ENCODE results near the gene MARCO. TPM values are rescaled to one million over a fixed set of nuclear protein-coding genes. Genes with fewer than 3 reads are reported as not detected.
A peak's percentile ranks its signal among the peaks of the same experiment; 100 is the strongest.

MARCO gene
- total RNA-seq, 1 donor from 2014 or later = 4.8 TPM

GRCh38 chr2:118974103-118974993 is 32.4 kb downstream of the MARCO start:
- no peak for DNase-seq (ENCODE audit: low spot score)

- DNase-seq (ENCODE audit: low spot score) = no peak
These were observed 33.1 kb downstream of the MARCO start for GRCh38 chr2:118975133-118975532.

GRCh38 chr2:118978064-118978463 is 36.1 kb downstream of the MARCO start:
- no peak for DNase-seq (ENCODE audit: low spot score)

- DNase-seq (ENCODE audit: low spot score) = no peak
These were observed 37.3 kb downstream of the MARCO start for GRCh38 chr2:118979152-118979861.

GRCh38 chr2:118980022-118980421 is 38.0 kb downstream of the MARCO start:
- no peak for DNase-seq (ENCODE audit: low spot score)

GRCh38 chr2:118980573-118980972 is 38.6 kb downstream of the MARCO start:
- no peak for DNase-seq (ENCODE audit: low spot score)

GRCh38 chr2:118981632-118982031 is 39.6 kb downstream of the MARCO start:
- DNase-seq (ENCODE audit: low spot score) = no peak

- no peak for DNase-seq (ENCODE audit: low spot score)
These were observed 40.0 kb downstream of the MARCO start for GRCh38 chr2:118982039-118982438.

GRCh38 chr2:118983133-118983532 is 41.1 kb downstream of the MARCO start:
- no peak for DNase-seq (ENCODE audit: low spot score)

GRCh38 chr2:118983915-118984314 is 41.9 kb downstream of the MARCO start:
- no peak for DNase-seq (ENCODE audit: low spot score)

- DNase-seq (ENCODE audit: low spot score) = peak; percentile 24
These were observed 44.7 kb downstream of the MARCO start for GRCh38 chr2:118986738-118987137.

- DNase-seq (ENCODE audit: low spot score) = no peak
These were observed 45.9 kb downstream of the MARCO start for GRCh38 chr2:118987886-118988285.

GRCh38 chr2:118988706-118989105 is 46.7 kb downstream of the MARCO start:
- peak; percentile 20 for DNase-seq (ENCODE audit: low spot score)

GRCh38 chr2:118989481-118989880 is 47.5 kb downstream of the MARCO start:
- DNase-seq (ENCODE audit: low spot score) = peak; percentile 29

- DNase-seq (ENCODE audit: low spot score) = peak; percentile 20
These were observed 49.0 kb downstream of the MARCO start for GRCh38 chr2:118990757-118991545.

GRCh38 chr2:118991554-118991953 is 49.6 kb downstream of the MARCO start:
- peak; percentile 7 for DNase-seq (ENCODE audit: low spot score)

GRCh38 chr2:118992740-118993391 is 50.9 kb downstream of the MARCO start:
- peak; percentile 25 for DNase-seq (ENCODE audit: low spot score)

- peak; percentile 7 for DNase-seq (ENCODE audit: low spot score)
These were observed 51.4 kb downstream of the MARCO start for GRCh38 chr2:118993392-118993752.

- DNase-seq (ENCODE audit: low spot score) = peak; percentile 23
These were observed 52.2 kb downstream of the MARCO start for GRCh38 chr2:118994172-118994700.

GRCh38 chr2:118994778-118995177 is 52.8 kb downstream of the MARCO start:
- DNase-seq (ENCODE audit: low spot score) = peak; percentile 12

GRCh38 chr2:119003856-119004255 is 61.9 kb downstream of the MARCO start:
- peak; percentile 18 for DNase-seq (ENCODE audit: low spot score)
